Measurements from ENCODE around the gene VWA5B2. TPM values are rescaled to one million over a fixed set of nuclear protein-coding genes. Genes with fewer than 3 reads are reported as not detected.

The VWA5B2 gene
- total and polyA plus RNA-seq, 2 of the 13 experiments (the other 11 are each of a cell fraction or from before 2014, with no cell fraction given), result 0.03 to 0.04 TPM

- TF ChIP-seq CEBPZ (IDR thresholded peaks at IDR 0.05; ENCODE audit: low read length) (no peak), FOXO1 (CRISPR knock-in tag; IDR thresholded peaks at IDR 0.05) (peak; percentile 59; the same call in 1 of the 2 replicates), DMTF1 (CRISPR knock-in tag; IDR thresholded peaks at IDR 0.05) (0 out of 2 replicates have a peak, but pooled peaks have one; percentile 29), TOE1 (CRISPR knock-in tag; IDR thresholded peaks at IDR 0.05) (no peak; the same call in 1 of the 2 replicates), GZF1 (CRISPR knock-in tag; IDR thresholded peaks at IDR 0.05) (0 out of 2 replicates have a peak, but pooled peaks have one; percentile 53), KMT2B (CRISPR knock-in tag; IDR thresholded peaks at IDR 0.05) (peak; percentile 63; the same call in 1 of the 2 replicates), ZNF331 (CRISPR knock-in tag; IDR thresholded peaks at IDR 0.05) (peak; percentile 84), E2F1 (CRISPR knock-in tag; IDR thresholded peaks at IDR 0.05) (no peak), HOMEZ (CRISPR knock-in tag; IDR thresholded peaks at IDR 0.05; ENCODE audit: low read depth) (0 out of 2 replicates have a peak, but pooled peaks have one; percentile 29), ZNF557 (CRISPR knock-in tag; IDR thresholded peaks at IDR 0.05) (peak; percentile 75; the same call in 1 of the 2 replicates), MLX (CRISPR knock-in tag; IDR thresholded peaks at IDR 0.05) (no peak), ZNF616 (CRISPR knock-in tag; IDR thresholded peaks at IDR 0.05; ENCODE audit: low read depth) (peak; percentile 83; the same call in 1 of the 2 replicates), HIC2 (CRISPR knock-in tag; IDR thresholded peaks at IDR 0.05; ENCODE audit: low read depth) (no peak), ARNT (IDR thresholded peaks at IDR 0.05) (no peak), RARG (CRISPR knock-in tag; IDR thresholded peaks at IDR 0.05; ENCODE audit: low read depth) (peak; percentile 9; the same call in 1 of the 2 replicates), ATF1 (CRISPR knock-in tag; IDR thresholded peaks at IDR 0.05) (no peak)
Observed at GRCh38 chr3:184248454-184249411, 19.3 kb downstream of the VWA5B2 start, which contains the start of gene ALG3 (continued).

Data from HepG2 (cell line).